ENCODE data around the gene MSI2. TPM values are rescaled to one million over a fixed set of nuclear protein-coding genes. Genes with fewer than 3 reads are reported as not detected.

The MSI2 gene
- total RNA-seq, 4 donors from 2014 or later, result 60.7 to 101 (median 70.9) TPM

DNA sequence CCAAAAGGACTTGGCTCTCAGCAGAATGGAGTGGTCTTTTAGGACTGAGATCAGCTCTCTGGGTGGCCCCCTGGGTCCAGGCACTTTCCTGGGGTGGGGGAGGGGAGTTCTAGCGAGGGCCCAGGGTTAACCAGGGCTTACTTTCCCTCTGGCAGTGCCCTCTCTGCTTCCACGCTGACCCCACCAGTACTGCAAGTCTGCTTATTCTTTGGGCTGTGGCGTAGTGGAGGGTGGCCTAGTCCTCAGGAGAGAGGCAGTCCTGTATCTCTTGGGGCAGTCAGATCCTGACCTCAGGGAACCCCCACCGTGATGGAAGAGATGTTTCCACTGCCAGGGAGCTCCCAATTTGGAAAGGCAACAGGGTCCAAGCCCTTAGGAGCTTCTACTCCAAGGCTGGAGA, 409.4 kb downstream of the MSI2 start:
- intact Hi-C loops (cut with DNase I), result no loop called here
- Histone ChIP-seq H3K4me3 (replicated peaks in 1 of 3) (no peak overlapping the region), H3K27ac (peak overlapping the region; percentile 4 to 48 (median 24)), H3K36me3 (no peaks in the 10 kb centered on the region), H3K4me1 (peaks cover 5 to 29% of the 10 kb centered on the region in 2 donors), H3K27me3 (no peaks in the 10 kb centered on the region), H3K9me3 (no peaks in the 10 kb centered on the region)
- TF ChIP-seq, protein P1, sequence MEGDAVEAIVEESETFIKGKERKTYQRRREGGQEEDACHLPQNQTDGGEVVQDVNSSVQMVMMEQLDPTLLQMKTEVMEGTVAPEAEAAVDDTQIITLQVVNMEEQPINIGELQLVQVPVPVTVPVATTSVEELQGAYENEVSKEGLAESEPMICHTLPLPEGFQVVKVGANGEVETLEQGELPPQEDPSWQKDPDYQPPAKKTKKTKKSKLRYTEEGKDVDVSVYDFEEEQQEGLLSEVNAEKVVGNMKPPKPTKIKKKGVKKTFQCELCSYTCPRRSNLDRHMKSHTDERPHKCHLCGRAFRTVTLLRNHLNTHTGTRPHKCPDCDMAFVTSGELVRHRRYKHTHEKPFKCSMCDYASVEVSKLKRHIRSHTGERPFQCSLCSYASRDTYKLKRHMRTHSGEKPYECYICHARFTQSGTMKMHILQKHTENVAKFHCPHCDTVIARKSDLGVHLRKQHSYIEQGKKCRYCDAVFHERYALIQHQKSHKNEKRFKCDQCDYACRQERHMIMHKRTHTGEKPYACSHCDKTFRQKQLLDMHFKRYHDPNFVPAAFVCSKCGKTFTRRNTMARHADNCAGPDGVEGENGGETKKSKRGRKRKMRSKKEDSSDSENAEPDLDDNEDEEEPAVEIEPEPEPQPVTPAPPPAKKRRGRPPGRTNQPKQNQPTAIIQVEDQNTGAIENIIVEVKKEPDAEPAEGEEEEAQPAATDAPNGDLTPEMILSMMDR (IDR thresholded peaks at IDR 0.05), result no peak
- TF ChIP-seq POLR2A (IDR thresholded peaks at IDR 0.05), result no peak
- no peak for DNase-seq
- WGBS, 2 donors, result 66 to 67% methylated on average over 2 to 4 of the region's 4 CpGs

GRCh38 chr17:57666201-57666870, 410.0 kb downstream of the MSI2 start:
- Histone ChIP-seq H3K36me3 (no peaks in the 10 kb centered on the region), H3K27me3 (no peaks in the 10 kb centered on the region), H3K27ac (peak overlapping the region; percentile 4 to 48 (median 26)), H3K4me1 (peaks cover 5 to 29% of the 10 kb centered on the region in 2 donors), H3K4me3 (replicated peaks in 1 of 3) (no peak overlapping the region), H3K9me3 (no peaks in the 10 kb centered on the region)
- TF ChIP-seq POLR2A (IDR thresholded peaks at IDR 0.05), result no peak
- TF ChIP-seq, protein P1 (IDR thresholded peaks at IDR 0.05), result no peak
- DNase-seq, result peak; percentile 58 to 61
- WGBS, 2 donors, result 49 to 64% methylated on average over 5 of the region's 5 CpGs
- intact Hi-C loops (cut with DNase I), result no loop called here

GRCh38 chr17:57666946-57667345, 410.6 kb downstream of the MSI2 start:
- Histone ChIP-seq H3K36me3 (no peaks in the 10 kb centered on the region), H3K27ac (peak overlapping the region in 2 of 3 donors; percentile 26 to 48), H3K27me3 (no peaks in the 10 kb centered on the region), H3K4me3 (replicated peaks in 1 of 3) (no peak overlapping the region), H3K9me3 (no peaks in the 10 kb centered on the region), H3K4me1 (peaks cover 5 to 29% of the 10 kb centered on the region in 2 donors)
- DNase-seq, result no peak
- no peak for TF ChIP-seq POLR2A (IDR thresholded peaks at IDR 0.05)
- TF ChIP-seq, protein P1 (IDR thresholded peaks at IDR 0.05), result no peak
- intact Hi-C loops (cut with DNase I), result no loop called here
- 58 to 88% methylated on average over 5 to 6 of the region's 6 CpGs for WGBS, 2 donors

DNA sequence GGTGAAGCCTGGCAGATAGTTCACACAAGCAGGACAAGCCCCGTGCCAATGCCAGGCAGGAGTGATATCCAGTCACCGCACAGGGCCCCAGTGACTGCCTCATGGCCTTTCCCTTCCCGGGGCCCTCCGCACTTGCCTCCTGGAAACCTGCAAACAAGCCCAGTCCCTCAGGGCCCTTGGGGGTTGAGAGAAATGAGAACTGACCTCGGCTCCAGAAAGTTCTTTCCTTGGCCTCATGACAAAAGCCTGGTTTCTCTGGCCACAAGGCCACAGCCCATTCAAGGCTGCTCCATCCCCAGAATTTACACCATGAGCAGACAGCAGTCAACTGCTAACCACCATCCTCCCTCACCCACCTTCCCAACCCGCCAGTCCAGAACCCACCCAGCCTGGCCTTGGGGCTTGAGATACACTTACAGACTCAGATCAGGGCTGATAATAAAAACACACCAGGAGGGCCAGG, 411.2 kb downstream of the MSI2 start:
- Histone ChIP-seq H3K27me3 (no peaks in the 10 kb centered on the region), H3K27ac (peak overlapping the region in 1 of 3 donors; percentile 48), H3K9me3 (no peaks in the 10 kb centered on the region), H3K36me3 (no peaks in the 10 kb centered on the region), H3K4me1 (peaks cover 2 to 25% of the 10 kb centered on the region in 2 donors), H3K4me3 (replicated peaks in 1 of 3) (no peak overlapping the region)
- WGBS, 2 donors, result 83 to 92% methylated on average over 6 of the region's 6 CpGs
- DNase-seq, result no peak
- TF ChIP-seq POLR2A (IDR thresholded peaks at IDR 0.05), result no peak
- TF ChIP-seq, protein P1 (IDR thresholded peaks at IDR 0.05), result no peak
- intact Hi-C loops (cut with DNase I), result no loop called here

DNA sequence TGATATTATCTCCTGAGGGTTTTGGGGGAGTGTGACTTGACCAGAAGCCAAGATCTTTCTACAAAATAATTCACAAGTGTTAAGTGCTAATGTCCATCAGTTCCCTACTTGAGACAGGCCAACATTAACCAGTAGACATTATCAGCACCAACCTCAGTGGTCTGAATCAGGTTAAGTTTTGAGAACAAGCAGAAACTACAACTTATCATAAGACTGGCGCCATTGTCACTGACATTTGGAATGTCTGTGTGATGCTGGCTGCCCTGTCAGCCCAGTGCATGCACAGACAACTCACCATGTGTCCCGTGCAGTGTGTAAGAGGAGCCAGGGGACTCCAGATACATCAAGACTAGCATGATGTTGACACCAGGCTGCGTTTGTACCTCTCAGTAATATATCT, 412.0 kb downstream of the MSI2 start:
- intact Hi-C loops (cut with DNase I), result no loop called here
- WGBS, 2 donors, result 94 to 100% methylated on average over 3 of the region's 3 CpGs
- Histone ChIP-seq H3K27me3 (no peaks in the 10 kb centered on the region), H3K36me3 (no peaks in the 10 kb centered on the region), H3K27ac (no peak overlapping the region), H3K4me3 (replicated peaks in 1 of 3) (no peak overlapping the region), H3K9me3 (no peaks in the 10 kb centered on the region), H3K4me1 (peaks cover 0 to 24% of the 10 kb centered on the region in 2 donors)
- DNase-seq, result no peak
- TF ChIP-seq POLR2A (IDR thresholded peaks at IDR 0.05), result no peak
- TF ChIP-seq, protein P1 (IDR thresholded peaks at IDR 0.05), result no peak

Data from thyroid gland (tissue), 4 donors.